IPS-18c (cell line): ENCODE results near the gene BAIAP2L2.

ENCODE experiments used
- H3K4me3 ChIP-seq: 2 replicates; pipeline ENCODE4 v1.7.0; 2013; ENCODE audit warnings: low read depth, mild to moderate bottlenecking, low read length, moderate library complexity; ENCODE audit not compliant: insufficient read depth
- H3K9me3 ChIP-seq: one replicate; pipeline ENCODE4 v1.6.1; 2013; ENCODE audit warnings: mild to moderate bottlenecking, low read length, moderate library complexity; ENCODE audit not compliant: control insufficient read depth, insufficient read depth

BAIAP2L2 gene

GRCh38 chr22:38065539-38065938 is 44.9 kb downstream of the BAIAP2L2 start:
- Histone ChIP-seq H3K9me3 (no peaks in the 10 kb centered on the region), H3K4me3 (no peak overlapping the region)

GRCh38 chr22:38062791-38063190 is 47.7 kb downstream of the BAIAP2L2 start:
- H3K9me3 ChIP-seq: no peaks in the 10 kb centered on the region
- H3K4me3 ChIP-seq: no peak overlapping the region

GRCh38 chr22:38056969-38057891 is 53.3 kb downstream of the BAIAP2L2 start, which contains the start of gene PICK1:
PICK1 (plus strand) TSS chr22:38057404; CDS start chr22:38057810, 406 bp downstream.
- peak within 1 kb of the TSS; percentile 71 for H3K4me3 ChIP-seq

GRCh38 chr22:38051900-38052862 is 58.3 kb downstream of the BAIAP2L2 start:
- no peak overlapping the region for H3K4me3 ChIP-seq
- H3K9me3 ChIP-seq: no peaks in the 10 kb centered on the region

More at GRCh38 chr22:38056969-38057891, 53.3 kb downstream of the BAIAP2L2 start, which contains the start of gene PICK1:
- no peaks in the 10 kb centered on the region for H3K9me3 ChIP-seq

- H3K9me3 ChIP-seq: no peaks in the 10 kb centered on the region
- no peak overlapping the region for H3K4me3 ChIP-seq
Measured at GRCh38 chr22:38051261-38051660, 59.2 kb downstream of the BAIAP2L2 start.

GRCh38 chr22:38050720-38051119 is 59.8 kb downstream of the BAIAP2L2 start:
- no peaks in the 10 kb centered on the region for H3K9me3 ChIP-seq
- H3K4me3 ChIP-seq: no peak overlapping the region

- Histone ChIP-seq H3K9me3 (no peaks in the 10 kb centered on the region), H3K4me3 (no peak overlapping the region)
Measured at GRCh38 chr22:38049812-38050619, 60.5 kb downstream of the BAIAP2L2 start.

GRCh38 chr22:38046070-38046748 is 64.3 kb downstream of the BAIAP2L2 start:
- Histone ChIP-seq H3K9me3 (no peaks in the 10 kb centered on the region), H3K4me3 (no peak overlapping the region)

- H3K4me3 ChIP-seq: no peak overlapping the region
Measured at GRCh38 chr22:38043151-38044039, 67.1 kb downstream of the BAIAP2L2 start.

GRCh38 chr22:38042488-38042790 is 68.0 kb downstream of the BAIAP2L2 start:
- Histone ChIP-seq H3K4me3 (no peak overlapping the region), H3K9me3 (no peaks in the 10 kb centered on the region)

More at GRCh38 chr22:38043151-38044039, 67.1 kb downstream of the BAIAP2L2 start:
- H3K9me3 ChIP-seq: no peaks in the 10 kb centered on the region

- H3K4me3 ChIP-seq: no peak overlapping the region
- no peaks in the 10 kb centered on the region for H3K9me3 ChIP-seq
Measured at GRCh38 chr22:38041760-38042487, 68.6 kb downstream of the BAIAP2L2 start.

- no peaks in the 10 kb centered on the region for H3K9me3 ChIP-seq
Measured at GRCh38 chr22:38040953-38041759, 69.3 kb downstream of the BAIAP2L2 start.

GRCh38 chr22:38038890-38039812 is 71.3 kb downstream of the BAIAP2L2 start:
- Histone ChIP-seq H3K4me3 (no peak overlapping the region), H3K9me3 (no peaks in the 10 kb centered on the region)

More at GRCh38 chr22:38040953-38041759, 69.3 kb downstream of the BAIAP2L2 start:
- H3K4me3 ChIP-seq: no peak overlapping the region
